NCI-H2171 treated with DMSO at 0.1 percent for 48 hours (cell line): Measurements from ENCODE around the gene MEIS2.

Source experiments
- DNase-seq: peaks from one replicate; lab custom pipeline; 2025; lab: John Stamatoyannopoulos, UW

The MEIS2 gene

DNA sequence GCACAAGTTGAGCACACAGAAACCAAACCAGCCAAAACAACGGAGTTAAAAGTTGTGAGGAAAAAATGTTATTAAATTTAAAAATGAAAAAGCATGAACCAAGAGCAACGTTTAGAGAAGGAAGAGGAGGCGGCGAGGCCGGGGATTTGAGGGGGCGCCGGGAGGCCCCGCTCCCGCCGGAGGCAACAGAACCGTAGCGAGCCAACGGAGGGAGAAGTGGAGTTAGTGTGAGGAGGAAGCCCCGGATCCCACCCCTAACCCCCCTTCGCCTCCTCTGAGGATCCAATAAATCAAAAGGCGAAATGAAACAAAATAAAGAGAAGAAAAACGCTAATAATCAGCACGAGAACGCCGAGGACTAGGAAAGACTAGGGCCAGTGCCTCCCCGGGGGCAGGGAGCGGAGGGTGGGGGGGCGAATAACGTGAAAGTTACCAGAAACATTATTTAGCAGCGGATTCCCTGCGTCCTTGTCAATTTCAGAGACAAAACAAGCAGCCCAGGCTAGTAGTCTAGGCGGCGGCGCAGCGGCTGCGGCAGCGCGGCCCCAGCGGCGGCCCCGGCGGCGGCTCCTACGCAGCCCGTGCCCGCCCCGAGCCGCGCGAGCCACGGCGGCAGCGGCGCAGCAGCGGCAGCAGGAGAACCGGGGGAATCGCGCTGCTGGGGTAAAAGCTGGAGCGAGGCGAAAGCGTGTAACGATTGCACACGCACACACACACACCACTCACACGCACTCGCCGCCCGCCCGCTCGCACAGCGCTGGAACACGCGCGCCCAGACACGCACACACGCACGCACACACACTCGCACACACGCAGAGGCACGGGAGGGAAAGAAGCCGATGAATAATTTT, 1.7 kb downstream of the MEIS2 start:
- peak; percentile 62 for DNase-seq

DNA sequence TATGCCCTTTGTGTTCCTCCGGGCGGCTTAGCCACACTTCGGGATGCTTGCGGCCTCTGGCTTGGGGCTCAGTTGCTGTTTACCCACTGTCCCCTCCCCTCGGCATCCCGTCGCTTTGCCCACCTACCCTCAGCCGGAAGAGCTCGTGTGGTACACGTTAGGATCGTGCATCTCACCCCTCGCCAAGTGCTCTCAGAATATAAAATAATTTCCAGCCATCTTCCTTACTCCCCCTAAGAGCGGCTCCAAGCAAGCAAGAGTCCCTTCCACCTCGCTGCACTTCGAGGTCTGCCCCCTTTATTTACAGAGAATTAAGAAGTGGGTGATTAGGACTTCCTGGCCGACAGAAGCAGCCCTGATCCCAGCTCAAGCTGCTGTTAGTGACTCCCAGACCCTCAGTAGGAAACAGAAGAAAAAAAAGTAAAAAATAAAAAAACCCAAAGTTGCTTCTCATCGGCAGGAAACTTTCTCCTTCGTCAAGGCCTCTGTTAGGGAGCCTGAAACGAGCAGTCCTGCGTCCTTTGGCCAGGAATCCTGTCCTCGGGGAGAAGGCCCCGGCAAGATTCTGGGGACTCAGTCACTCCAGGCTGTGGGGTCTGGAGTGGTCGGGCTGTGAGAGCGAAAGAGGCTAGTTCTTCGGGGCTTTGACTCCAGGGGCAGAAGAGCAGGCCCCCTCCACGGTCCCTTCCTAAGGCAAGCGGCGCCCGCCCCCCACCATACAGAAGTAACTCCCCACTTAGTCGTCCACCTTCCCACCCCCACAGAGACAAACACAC, 3.0 kb downstream of the MEIS2 start:
- no peak for DNase-seq

DNA sequence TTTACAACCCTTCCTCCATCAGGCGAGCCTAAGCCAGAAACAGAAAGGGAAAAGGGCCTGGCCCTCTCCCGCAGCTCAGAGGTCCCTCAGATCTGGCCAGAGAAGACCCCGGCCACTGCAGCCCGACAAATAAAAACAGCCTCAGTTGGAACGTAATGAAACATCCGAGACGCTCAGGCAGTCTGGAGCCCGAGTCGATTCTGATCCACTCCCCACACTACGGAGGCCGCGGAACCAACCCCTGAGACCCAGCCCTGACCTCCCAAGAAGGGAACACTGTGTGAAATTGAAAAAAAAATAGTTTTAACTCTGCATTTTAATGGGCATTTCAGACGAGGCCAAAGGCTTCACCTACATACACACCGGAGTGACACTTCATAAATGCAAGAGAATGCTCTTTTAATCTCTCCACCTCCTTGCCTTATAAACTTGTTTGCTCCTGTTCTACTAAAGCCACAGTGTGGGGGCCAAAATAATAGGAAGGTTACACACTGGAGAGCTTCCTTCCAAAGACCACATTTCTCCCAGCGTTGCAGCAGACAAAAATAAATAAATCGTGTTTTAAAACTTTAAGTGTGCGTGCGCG, 3.7 kb downstream of the MEIS2 start:
- no peak for DNase-seq

DNA sequence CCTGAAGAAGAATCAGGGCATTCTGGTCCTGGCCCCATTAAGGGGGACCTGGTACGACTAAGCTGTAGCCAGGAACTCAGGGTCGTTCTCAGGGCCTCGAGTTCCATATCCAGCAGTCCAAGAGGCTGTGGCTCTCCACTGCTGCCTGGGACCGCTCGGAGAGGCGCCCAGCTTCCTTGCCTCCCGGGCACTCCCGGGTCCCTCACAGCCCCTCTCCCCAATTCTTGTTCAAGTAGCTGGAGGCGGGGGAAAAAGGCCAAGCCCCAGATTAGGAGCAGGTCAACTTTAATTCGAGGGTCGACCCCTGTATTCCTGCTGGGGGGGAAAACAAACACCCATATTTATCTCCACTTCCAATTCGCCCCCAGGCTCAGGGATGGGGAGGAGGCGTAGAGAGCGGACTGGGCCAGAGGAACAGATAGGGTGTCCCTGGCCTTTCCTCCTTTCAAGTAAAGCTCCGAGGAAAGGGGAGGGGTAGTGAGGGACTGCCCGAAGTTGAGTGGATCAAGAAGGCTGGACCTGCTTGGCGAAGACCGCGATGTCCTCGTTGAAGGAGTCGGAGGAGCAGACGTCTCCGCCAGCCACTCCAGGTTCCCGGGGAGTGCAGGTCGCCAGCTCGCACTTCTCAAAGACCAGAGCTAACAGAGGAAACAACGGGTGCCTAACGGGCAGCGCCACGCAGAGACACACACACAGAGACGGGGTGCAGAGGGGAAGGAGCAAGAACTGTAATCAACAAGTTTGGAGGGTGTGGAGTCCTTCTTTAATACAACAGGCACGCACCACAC, 4.4 kb downstream of the MEIS2 start:
- DNase-seq = no peak

DNA sequence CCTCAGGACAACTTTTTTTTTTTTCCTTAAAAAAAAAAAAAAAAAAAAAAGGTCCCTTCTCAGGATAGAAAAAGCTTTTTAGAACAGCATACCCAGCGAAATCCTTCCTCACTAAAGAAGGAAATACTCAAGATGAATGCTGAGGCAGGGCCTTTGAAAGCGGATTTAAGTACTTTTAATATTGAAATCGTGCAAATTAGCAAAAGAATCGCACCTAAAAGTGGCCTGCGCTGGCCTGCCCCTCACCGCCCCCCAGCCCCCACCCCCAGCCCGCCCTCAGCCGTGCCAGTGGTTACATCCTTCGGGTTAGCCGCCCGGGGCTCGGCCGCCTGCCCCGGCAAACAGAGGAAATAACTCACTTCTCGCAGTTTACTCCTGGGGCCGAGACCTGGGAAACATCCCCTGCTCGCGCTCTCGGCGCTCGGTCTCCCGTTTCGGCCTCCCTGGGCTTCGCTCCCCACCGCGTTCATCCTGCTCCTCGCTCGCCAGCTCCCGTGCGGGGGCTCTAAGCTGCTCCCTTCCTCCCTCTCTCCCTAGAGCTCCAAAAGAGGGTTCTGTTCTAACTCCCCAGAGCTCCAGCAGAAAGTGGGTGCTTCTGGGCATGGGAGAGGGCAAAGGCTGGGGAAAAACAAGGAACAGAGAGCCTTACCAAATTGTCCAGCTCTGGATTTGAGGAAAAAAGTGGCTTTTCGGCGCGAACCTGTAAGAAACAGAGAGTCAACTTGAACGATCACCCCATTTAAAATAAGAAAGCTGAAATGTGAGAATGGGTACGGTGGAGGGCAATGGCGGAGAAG, 5.2 kb downstream of the MEIS2 start:
- DNase-seq = no peak

DNA sequence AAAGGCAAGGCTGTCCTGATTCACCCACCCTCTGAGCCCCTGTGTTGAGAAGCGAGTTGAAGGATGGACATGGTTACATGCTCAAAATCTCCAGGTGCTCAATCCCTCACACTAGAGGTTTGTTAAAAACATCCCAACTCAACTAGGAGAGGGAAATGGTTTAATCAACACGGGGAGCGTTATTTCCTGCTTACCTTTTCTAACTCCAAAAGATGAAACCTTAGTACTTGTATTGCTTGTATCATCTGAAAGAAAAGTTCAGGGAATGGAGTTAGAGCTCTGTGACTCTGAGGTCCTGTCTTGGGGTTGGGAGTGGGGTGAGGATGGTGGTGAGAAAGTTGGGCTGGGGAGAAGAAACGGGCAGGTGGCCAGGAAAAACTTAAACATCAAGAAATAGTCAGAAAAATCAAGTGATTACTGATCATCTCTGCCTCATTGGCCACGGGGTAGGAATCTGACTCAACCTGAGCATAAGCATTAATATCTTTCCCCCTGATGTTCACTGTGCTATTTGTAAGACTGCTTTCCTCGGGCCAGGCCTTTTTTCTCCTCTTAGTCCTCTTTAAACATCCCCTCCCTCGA, 5.9 kb downstream of the MEIS2 start:
- DNase-seq = no peak

DNA sequence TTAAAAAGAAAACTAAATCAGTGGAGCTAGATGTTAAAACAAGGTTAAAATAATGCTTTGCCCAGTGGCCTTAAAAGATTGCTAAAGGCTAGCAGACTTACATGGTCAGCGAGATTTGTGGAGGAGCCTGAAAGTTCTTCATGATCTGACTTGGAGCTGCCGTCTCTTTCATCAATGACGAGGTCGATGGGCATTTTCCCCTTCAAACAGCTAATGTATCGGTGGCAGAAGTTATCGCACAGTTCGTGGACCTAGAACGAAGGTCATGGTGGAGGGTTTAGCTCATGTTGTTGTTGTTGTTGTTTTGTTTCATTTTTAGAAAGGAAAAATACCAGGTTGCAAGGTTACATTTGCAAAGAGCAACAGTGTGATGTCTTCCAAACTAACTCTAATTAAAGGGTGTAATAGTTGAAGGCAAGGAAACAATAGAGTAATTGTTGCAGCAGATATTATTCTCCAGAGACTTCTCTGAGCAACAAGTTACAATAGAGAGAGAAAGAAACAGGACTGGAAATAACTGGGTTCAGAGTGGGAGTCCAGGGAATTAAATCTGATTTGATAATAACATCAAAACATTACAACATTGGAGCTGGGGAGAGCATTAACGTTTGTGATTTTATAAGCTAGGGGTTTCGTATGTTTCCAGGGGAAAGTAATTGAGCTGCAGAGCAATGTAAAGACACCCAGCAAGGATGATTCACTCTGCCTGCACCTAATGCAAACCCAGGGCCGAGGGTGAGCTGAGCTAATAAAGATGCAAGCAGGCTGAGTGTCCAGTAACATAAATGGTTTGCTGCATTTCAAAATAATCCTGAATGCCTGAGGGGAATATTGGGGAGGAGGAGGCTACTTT, 6.6 kb downstream of the MEIS2 start:
- no peak for DNase-seq

DNA sequence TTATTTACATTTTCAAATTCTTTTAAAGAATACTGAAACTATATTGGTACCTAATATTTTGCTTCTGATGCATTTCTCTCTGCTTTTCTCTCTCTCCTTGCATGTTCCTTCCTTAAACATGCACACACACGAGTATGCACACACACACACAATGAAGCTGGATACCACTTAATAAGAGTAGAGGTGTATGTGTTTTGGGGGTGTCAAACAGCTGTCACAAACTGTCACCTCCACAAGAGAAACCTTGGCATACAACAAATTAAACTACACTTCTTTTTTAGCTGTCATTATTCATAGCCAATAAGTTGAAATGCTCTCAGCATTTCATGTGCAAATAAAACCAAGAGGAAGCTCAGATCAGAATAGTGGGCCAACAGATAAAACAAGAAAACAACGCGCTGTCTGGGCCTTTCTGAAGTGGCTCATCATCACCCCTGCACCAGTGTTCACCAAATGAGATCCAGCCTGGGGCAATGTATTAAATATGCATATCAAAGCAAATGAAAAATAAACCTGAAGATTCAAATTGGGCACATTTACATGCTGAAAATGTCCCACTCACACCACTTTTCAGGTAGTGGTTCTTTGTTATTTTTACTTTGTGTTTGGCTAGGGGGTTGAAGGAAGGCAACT, 9.7 kb downstream of the MEIS2 start:
- no peak for DNase-seq

DNA sequence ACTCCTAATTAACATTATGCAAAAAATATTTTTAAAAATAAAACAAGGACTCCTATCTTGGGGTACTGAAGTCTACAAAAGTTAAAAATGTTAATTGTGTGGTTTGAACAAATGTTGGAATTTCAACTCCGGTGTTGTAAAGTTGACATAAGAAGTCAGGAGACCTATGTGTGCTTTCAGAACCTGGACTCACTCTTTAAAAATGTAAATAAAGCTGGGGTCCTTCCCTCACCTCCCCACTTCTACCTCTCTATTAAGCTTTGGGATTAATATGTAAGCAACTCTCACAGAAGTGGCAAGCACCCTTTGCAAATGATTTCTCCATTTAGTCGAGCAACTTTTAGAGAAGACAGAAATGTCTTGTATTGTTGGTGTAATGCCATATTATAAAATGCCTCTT, 11.9 kb downstream of the MEIS2 start:
- no peak for DNase-seq

DNA sequence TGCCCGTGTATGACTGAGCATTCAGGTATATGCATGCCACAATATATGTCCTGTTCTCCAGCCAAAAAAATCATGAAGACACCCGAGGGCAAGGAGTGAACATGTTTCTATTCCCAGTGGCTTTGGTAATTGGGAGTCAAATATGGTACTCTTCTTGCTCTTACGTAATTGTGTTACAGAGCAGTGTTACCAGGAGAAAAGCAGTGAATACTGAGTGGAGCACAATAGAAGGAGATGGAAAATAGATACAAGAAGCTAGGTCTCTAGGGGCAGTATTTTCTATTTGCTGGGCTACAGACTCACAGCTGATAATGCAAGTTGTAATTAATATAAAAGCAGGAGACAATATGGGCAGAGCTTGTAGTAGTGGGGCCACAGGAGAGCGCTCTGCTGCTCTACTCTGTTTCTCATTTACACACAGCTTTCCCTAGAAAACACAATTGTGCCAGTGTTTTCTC, 13.2 kb downstream of the MEIS2 start:
- DNase-seq = peak; percentile 9

DNA sequence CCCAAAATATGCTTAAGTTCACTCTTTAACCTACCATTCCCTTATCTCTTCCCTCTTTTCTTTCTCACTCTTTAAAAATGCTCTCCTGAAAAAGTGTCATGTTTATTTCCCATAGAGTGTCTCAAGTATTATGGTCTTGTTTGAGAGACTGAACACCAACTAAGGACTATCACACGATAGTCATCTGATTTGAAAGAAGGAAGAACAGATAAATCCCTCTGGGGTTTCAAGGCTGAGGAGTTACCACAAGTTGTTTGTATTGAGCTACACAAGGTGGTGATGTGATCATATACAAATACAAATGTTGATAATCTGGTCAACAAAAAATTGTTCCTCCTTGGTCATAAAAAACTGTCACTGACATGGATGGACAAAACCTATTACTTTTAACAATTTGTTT, 13.8 kb downstream of the MEIS2 start:
- DNase-seq = no peak

DNA sequence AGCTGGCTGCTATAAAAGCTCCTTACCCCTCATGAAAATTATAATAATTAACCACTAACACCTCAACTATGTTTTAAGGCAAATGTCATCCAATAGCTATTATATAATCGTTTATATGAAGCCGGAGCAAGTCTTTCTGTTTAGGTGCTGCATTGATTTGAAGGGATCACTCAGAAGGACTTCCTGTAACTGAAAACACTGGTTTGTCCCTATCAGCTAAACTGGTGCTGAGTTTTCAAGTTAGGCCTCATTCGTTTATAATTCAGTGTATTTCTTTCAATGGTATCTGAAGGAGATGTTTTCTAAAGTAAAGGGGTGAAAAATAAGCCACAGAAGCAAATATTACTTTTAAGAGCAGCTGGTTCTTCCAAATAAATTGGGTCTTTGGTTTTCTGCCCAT, 14.2 kb downstream of the MEIS2 start:
- no peak for DNase-seq

DNA sequence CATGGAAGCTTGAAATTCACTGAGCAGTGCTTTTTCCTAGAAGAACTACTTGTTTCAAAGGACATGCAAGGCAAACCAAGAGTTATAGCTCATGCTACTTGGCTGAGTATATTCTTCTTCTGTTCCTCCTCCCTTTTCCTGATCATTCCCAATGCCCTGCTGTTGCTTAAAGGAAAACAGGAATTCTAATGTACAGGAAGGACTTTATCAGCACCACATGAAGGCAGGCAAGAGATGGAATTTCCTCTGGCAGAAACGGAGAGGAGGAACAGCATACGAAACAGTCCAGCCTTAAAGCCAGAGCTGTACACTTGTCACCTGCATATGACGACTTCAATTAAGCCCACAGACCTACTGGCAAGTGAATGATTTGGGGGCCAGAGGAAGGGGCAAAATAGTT, 15.7 kb downstream of the MEIS2 start:
- DNase-seq = no peak

DNA sequence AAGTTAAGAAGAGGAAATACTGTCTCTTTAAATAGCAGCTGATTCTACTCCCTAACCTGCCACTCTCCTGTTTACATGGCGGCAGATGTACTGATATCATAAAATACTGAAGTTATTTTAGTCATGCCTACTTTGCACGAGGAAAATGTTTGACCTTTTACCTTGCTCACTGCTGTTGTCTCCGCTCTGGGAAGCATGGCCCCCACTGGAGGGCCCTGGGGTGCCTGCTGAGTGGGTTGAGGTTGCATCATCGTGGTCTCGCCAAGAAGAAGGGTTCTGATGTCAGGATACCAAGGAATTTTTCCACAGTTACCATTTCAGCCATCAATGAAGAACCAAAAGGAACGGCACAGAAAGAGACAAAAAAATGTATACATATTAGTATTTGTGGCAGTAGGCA, 16.7 kb downstream of the MEIS2 start:
- no peak for DNase-seq

DNA sequence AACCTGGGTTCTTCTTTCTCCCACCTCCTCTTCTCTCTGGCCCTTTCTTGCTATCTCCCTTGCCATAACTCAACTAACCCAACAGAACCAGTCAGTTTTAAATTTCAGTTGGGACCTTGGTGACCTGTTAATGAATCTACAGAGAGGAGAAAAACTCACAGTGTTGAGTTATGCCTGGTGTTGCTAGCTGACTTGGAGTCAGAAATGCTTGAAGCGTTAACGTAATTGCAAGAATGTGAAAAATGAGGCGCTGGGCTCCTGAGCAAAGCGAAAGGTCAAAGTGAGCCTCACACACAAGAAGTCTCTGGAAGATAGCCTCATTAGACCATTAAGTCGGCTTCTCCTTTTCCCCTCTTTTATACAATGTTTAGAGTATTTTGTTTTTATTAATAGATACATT, 18.4 kb downstream of the MEIS2 start:
- DNase-seq = no peak

DNA sequence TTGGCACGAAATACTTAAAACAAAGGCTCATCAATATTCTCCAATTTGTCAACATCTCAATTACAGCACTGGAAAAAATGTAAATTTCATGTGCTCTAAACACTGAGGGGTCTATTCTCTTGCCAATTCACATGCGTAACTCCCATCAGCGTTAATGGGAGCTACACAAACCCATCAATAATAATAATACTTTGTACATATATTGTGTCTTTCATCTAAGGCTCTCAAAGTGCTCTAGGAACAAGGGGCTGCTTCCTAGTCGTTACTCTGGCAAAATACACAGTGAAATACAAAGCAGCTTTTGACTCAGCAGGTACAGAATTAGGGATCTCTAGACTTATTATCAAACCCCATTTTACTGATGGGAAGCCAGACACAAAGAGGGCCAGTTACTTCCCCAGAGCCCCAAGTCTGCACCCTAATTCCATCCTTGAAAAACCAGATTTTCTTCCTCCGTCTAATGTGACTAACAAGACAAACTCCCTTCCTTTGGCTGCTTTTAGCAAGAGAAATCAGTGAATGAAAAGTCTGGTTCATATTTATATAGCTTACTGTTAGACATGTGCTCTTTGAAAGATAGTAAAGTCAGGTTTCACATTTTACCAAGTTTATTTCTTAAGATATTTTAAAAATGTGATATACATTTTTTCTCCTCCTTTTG, 20.0 kb downstream of the MEIS2 start:
- DNase-seq = no peak

DNA sequence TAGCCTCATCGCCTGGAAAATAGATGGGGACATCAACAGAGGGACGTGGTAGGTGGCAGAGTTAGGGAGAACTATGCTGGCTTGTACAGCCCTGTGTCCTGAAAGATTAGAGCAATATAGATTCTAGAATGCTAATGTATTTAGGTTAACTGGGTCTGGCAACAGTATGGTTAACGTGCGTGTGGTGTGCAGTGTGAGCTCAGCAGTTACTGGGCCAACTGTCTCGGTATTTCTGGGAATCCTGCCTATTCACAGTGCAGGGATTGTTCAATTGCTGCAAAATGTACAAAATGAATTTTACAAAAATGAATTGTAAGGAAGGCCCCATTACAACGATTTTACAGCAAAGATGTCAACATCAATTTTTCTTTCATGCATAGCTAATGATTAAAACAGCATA, 20.6 kb downstream of the MEIS2 start:
- no peak for DNase-seq

DNA sequence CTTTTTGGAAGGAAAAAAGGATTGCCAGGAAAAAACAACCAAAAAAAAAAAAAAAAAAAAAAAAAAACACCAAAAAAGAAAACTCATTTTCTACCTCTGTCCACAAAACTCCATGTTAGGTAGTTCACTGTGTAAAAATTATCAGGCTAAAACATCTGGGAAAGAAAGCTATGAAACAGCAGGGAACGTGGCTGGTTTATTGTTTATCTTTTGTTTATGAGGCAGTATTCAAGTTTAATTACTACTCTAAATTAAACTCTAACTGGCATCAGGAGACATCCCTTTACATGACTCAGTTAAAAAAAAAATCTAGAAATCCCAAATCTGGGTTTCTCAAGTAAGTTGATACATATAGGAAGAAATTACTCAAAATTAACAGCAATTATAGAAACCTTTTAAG, 21.8 kb downstream of the MEIS2 start:
- no peak for DNase-seq
